NCI-H510A (cell line): ENCODE results near the gene KLK1.

Experiments used
- DNase-seq: peaks from one replicate; lab custom pipeline; 2025; lab: John Stamatoyannopoulos, UW

The KLK1 gene

GRCh38 chr19:50823389-50824042 lies at the start of gene KLK1:
TSS of gene KLK1 (minus strand) at chr19:50823787. CDS start at chr19:50823748, 39 bp downstream.
- DNase-seq, result no peak

GRCh38 chr19:50873056-50873455 lies 49.5 kb upstream of the KLK1 start, which contains the start of gene KLK2:
TSS of gene KLK2 (plus strand) at chr19:50873439. CDS start at chr19:50873474, 35 bp downstream.
- DNase-seq, result no peak

GRCh38 chr19:50870417-50871089 lies 47.0 kb upstream of the KLK1 start:
- no peak for DNase-seq

- DNase-seq, result no peak
Observed at GRCh38 chr19:50869479-50869878, 45.9 kb upstream of the KLK1 start.

GRCh38 chr19:50861496-50862286 lies 38.1 kb upstream of the KLK1 start:
- DNase-seq, result no peak

GRCh38 chr19:50861010-50861409 lies 37.4 kb upstream of the KLK1 start:
- DNase-seq, result no peak

GRCh38 chr19:50859849-50860248 lies 36.3 kb upstream of the KLK1 start:
- no peak for DNase-seq

- peak; percentile 21 for DNase-seq
Observed at GRCh38 chr19:50858886-50859285, 35.3 kb upstream of the KLK1 start.

GRCh38 chr19:50857366-50857765 lies 33.8 kb upstream of the KLK1 start:
- no peak for DNase-seq

- DNase-seq, result no peak
Observed at GRCh38 chr19:50854636-50855410, 31.2 kb upstream of the KLK1 start, which contains the start of gene KLK3. TSS of gene KLK3 (plus strand) at chr19:50854915. CDS start at chr19:50854956, 41 bp downstream.

- DNase-seq, result no peak
Observed at GRCh38 chr19:50851620-50852019, 28.0 kb upstream of the KLK1 start.

GRCh38 chr19:50850738-50851137 lies 27.2 kb upstream of the KLK1 start:
- DNase-seq, result no peak

GRCh38 chr19:50844296-50844935 lies 20.8 kb upstream of the KLK1 start:
- DNase-seq, result no peak

- no peak for DNase-seq
Observed at GRCh38 chr19:50843701-50844221, 20.2 kb upstream of the KLK1 start.

- DNase-seq, result no peak
Observed at GRCh38 chr19:50843205-50843604, 19.6 kb upstream of the KLK1 start.

- no peak for DNase-seq
Observed at GRCh38 chr19:50842130-50842529, 18.5 kb upstream of the KLK1 start.

GRCh38 chr19:50839712-50840655 lies 16.4 kb upstream of the KLK1 start:
- DNase-seq, result no peak

- no peak for DNase-seq
Observed at GRCh38 chr19:50838239-50838638, 14.7 kb upstream of the KLK1 start.

- DNase-seq, result no peak
Observed at GRCh38 chr19:50837300-50837699, 13.7 kb upstream of the KLK1 start.
